ENCODE data around the gene ECHS1.
A peak's percentile ranks its signal among the peaks of the same experiment; 100 is the strongest.
"Not testable (repeated sequence)": the region's sequence is repeated elsewhere in the genome, so short reads cannot be mapped to it uniquely, and the experiment has no call there.

Gene ECHS1

DNA sequence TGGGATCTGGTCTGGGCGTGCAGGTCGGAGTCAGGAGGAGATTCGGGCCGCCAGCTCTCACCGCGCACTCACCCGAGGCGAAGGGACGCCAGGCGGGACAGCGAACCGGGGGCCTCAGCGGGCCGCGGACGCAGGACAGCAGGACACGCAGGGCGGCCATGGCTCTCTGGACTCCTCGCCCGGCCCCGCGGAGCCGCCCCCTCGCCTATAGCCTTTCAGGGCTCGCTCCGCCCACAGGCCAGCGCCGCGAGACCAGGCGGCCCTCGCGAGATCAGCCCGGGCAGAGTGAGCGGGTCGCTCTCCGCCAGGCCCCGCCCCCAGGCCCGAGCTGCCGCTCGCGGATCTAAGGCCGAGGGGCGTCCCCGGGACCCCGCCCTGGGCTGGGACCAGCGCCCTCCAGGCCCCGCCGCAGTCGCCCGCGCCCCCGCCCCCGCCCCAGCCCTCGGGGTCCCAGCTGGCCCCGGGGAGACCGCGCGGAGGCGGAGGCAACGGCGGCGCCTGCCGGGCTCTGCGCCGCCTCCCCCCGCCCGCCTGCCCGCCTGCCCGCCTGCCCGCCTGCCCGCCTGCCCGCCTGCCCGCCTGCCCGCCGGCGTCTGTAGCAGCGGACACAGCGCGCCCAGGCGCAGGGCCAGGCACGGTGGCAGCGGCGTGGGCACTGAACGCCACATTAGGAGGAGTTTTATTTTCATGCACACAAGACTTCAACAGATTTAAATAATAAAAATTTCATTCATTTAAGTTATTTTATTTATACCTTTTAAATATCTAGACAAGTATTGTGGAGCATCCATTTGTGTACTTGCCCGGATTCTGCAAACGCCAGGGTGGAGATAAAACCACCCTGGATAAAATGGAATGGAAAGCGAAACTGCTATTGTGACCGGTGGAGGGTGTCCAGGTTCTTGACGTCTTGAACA, at the start of gene ECHS1:
Gene ECHS1, minus strand, starts transcription at position 181 of the 917 bp plus-strand sequence. Its CDS starts 21 bp downstream, at position 160.
- DNase-seq (ENCODE audit: low read depth), result peak; percentile 87

DNA sequence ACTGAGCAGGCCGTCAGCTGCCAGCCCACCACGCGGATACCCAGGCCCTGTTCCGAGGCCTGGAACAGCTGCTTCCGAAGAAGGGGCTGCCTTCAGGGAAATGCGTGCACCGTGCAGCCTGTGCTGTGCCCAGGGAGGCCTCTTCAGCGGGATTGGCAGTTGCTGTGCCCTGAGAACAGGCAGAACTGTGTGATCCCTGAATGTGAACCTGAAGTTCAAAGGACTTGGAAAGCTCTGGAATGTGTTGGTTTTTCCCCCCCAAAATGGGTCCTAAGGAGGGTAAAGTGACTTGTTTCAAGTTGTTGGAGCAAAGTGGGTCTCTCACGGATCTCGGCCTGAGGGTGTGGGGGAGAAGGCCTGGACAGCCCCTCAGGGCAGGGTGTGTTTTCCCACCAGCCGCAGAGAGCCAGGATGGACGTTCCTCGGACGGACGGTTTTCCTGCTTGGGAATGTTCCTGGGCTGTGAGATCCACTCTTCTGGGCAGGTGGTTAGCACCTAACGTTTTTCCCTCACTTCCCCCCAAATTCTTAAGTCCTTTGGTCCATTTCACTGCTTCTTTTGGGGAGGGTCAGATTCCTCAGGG, 49.2 kb upstream of the ECHS1 start:
- no peak for DNase-seq (ENCODE audit: low read depth)

DNA sequence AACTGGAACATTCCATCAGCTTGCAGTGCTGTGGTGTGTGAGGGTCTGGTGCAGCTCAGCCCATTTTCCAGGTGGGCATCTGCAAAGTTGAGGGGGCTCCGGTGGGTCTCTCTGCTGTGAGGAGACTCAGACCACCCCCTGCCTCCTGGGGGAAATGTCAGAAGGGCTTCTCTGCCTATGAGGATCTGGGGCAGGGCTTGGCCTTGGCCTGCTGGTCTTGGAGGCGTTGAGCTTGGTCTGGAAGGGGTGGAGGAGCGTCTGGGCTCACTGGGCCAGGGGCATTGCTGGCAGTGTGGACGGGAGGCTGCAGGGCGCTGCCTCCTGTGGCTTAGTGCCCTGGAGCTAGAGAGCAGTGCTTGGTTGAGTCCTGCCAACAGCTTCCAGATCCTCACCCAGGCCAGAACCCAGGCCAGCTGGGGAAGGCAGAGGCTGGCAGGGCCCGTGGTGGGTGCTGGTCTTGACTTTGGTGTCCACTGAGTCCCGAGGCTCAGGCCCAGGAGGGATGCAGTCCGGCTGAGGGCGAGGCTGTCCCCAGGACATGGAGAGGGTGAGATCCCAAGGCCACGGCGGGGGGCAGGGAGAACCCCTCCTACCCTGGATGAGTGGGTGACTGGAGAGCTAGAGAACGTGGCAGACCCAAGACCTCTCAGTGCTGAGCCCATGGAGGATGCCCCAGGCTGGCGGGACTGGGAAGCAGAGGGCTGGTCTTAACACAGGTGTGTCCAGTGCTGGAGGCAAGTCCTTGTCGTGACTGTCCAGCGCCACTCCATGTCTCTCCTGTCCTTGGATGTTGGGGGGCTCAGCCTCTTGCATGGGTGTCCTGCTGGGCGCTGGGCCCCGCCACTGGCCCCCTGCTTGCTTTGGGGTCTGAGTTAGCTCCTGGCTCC, 48.4 kb upstream of the ECHS1 start:
- no peak for DNase-seq (ENCODE audit: low read depth)

DNA sequence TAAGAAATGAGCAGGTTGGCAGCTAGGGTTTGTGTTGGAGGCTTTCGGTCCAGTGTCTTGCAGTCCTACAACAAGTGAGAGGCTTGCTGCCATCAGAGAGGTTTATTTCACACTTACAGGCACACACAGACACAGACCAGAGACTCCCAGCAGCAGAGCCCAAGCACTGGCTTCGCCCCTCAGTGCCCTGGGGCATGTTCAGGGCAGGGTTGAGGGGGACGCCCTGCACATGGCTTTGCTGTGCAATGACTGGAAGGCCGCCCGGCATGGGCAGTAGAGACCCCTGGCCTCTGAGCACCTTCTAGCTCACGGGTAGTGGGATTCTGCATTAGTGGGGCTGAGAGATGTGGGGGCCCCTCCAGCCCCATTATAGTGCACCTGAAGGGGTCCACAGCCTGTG, 47.4 kb upstream of the ECHS1 start:
- DNase-seq (ENCODE audit: low read depth), result no peak

DNA sequence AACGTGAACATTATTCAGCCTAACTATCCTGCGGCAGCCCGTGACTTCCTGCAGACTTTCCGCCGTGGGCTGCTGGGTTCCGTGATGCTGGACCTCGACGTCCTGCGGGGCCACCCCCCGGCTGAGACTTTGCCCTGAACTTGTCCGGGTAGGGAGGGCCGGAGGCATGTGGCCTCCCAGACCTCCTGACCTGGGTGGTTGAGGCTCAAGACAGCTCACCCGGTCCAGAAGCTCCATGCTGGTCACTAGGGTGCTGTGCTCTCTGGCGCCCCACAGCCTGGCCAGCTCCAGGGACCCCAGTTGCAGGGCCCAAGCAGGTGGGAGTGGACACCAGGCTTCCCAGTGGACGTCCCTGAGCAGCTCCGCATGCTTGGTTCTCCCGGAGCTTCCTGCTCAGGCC, 46.9 kb upstream of the ECHS1 start:
- DNase-seq (ENCODE audit: low read depth), result no peak

DNA sequence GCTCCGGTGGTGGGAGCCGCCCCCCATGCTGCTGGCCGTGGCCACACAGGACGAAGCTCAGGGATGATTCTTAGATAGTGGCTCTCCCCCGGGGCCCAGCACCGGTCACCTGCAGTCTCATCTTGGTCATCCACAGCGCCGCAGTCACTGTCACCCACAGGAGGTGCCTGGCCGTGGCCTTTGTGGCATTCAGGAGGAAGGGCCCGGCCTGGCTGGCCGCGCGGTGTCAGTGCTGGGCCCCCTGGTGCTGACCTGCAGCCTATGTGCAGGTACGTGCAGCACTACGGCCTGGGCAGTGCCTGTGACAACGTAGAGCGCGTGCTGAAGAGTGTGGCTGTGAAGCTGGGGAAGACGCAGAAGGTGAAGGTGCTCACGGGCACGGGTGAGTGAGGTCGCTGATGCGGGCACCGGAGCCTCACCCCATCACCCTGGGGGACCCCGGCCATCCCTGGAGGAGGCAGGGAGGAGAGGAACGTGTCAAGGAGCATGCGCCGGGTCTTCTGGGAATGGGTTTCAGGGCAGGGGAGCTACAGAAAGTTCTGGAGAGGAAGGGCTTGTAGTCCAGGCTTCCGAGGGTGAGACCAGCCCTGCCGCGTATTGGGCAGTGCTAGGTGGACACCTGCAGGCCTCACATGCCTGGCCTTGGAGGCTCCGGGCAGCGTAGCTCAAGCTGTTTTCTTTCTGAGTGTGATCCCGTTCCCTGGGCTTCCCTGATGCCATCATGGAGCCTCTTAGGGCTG, 46.2 kb upstream of the ECHS1 start:
- no peak for DNase-seq (ENCODE audit: low read depth)

DNA sequence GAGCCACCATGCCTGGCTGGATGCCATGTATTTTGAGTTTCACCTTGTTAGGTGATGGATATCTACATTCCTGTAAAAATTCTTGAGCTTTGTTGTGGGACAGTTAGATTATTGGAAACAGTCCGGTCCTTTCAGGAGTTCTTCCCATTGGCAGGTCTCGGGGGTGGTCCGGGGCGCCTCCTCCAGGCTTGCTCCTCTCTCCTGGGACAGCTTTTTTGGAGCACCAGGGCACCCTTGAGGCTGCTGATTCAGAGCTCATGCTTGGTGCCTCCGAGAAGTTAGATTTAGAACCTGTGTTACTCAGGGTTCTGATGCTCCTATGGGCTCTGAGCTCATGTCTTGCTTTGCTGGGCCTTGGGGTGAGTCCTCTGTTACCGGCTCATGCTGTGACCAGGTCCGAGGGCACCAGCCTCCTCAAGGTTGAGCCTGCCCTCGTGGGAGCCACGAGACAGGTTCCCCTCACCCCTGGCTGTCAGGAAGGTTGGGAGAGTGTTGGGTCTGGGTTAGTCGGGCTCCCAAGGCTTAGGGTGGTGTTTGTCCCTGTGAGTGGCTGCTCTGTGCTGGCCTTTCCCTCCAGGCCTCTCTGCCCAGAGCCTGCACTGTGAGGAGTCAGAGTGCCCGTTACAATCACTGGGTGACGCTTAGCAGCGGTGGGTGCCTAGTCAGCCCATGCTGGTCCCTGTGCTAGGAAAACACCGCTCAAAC, 45.3 kb upstream of the ECHS1 start:
- DNase-seq (ENCODE audit: low read depth), result no peak

DNA sequence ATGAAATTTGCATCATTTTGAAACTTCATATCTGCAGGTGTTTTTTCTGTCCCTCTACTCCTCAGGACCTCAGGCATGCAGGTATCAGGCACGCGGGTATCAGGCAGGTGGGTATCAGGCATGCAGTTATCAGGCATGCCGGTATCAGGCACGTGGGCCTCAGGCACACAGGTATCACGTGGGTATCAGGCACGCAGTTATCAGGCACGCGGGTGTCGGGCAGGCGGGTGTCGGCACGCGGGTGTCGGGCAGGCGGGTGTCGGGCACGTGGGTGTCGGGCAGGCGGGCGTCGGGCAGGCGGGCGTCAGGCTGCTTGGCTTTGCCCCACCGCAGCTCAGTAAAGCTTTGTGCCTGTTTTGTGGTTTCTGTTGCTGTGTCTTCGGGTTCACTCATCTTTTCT, 42.6 kb upstream of the ECHS1 start:
- DNase-seq (ENCODE audit: low read depth), result no peak

DNA sequence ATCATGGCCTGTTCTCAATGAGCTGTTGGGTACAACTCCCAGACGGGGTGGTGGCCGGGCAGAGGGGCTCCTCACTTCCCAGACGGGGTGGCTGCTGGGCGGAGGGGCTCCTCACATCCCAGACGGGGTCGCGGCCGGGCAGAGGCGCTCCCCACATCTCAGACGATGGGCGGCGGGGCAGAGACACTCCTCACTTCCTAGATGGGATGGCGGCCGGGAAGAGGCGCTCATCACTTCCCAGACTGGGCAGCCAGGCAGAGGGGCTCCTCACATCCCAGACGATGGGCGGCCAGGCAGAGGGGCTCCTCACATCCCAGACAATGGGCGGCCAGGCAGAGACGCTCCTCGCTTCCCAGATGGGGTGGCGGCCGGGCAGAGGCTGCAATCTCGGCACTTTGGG, 41.2 kb upstream of the ECHS1 start:
- DNase-seq (ENCODE audit: low read depth), result not testable (repeated sequence)

DNA sequence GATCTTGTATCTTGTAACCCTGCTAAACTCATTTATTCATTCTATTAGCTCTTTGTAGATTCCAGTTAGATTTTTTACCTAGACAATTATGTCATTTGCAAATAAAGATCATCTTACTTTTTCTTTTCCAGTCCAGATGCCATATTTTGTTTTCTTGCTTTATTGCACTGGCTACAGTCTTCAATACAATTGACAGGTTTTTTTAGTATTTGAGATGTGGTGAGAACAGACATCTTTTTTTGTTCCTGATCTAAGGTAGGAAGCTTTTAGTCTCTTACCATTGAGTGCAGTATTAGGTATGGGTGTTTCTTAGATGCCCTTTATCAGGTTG, 39.2 kb upstream of the ECHS1 start:
- no peak for DNase-seq (ENCODE audit: low read depth)

DNA sequence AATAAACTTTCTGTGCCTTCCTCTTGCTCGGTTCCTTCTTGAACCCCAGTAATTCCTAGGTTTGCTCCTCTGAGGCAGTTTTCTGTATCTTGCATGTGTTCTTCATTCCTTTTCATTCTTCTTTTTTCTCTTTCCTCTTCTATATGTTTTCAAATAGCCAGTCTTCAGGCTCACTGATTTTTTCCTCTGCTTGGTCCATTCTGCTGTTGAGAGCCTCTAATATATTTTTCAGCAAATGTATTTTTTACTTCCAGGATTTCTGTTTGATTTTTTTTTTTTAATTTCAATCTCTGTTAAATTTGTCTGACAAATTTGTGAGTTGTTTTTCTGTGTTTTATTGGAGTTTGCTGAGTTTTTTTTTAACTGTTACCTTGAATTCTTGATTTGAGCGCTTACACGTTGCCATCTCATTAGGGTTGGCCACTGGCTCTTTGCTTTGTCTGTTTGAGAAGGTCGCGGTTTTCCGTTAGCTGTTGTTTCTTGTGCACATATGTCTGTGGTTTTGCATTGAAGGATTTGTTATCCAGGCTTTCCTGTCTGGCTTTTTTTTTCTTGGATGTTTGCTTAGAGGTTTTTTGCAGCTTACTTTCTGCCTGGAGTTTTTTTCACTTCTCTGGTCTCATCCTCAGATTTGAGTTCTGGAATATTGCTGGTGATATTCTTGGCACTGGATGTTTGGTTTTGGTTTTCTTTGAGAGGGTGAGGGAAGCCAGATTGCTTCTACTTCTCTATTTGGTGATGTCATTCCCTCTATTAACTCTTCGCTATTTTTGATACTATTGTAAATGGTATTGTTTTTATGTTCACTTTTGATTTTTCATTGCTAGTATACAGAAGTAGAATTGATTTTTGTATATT, 38.6 kb upstream of the ECHS1 start:
- no peak for DNase-seq (ENCODE audit: low read depth)

DNA sequence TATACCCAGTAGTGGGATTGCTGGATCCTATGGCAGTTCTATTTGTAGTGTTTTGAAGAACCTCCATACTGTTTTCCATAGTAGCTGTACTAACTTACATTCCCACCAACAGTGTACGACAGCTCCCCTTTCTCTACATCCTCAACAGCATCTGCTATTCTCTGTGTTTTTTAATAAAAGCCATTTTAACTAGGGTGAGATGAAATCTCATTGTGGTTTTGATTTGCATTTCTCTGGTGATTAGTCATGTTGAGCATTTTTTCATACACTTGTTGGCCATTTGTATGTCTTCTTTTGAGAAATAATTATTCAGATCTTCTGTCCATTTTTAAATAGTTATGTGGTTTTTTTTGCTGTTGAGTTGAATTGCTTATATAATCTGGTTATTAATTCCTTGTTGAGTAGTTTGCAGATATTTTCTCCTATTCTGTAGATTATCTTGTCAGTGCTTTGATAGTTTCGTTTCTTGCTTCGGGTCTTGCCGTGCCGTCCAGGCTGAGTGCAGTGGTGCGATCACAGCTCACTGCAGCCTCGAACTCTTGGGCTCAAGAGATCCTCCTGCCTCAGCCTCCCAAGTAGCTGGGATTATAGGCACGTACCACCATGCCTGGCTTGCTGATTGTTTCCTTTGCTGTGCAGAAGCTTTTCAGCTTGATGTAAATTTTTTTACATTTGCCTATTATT, 32.8 kb upstream of the ECHS1 start:
- DNase-seq (ENCODE audit: low read depth), result peak; percentile 49

DNA sequence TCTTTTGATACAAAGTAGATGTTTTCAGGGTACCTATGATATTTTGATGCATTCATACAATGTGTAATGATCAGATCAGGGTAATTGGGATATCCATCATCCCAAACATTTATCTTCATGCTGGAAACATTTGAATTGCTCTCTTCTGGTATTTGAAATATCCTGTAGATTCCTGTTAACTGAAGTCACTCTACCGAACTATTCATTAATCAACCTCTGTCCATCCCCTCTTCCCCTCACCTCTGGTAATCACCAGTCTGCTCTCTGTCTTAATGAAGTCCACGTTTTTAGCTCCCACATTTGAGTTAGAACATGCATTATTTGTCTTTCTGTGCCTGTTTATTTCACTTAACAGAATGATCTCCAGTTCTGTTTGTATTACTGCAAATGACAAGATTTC, 32.1 kb upstream of the ECHS1 start:
- DNase-seq (ENCODE audit: low read depth), result peak; percentile 28

DNA sequence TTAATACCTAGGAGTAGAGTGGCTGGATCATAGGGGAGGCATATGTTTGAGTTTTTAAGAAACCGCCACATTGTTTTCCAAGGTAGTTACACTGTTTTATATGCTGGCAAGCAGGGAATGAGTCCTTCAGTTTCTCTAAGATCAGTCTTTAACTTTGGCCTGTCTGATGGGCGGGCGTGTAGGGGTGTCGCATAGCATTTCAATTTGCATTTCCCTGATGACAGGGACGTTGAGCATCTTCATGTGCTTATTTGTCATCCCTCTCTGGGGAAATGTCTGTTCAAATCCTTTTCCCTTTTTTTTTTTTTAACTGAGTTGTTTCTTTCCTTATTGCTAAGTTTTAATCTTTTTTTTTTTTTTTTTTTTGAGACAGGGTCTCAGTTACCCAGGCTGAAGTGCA, 30.6 kb upstream of the ECHS1 start:
- DNase-seq (ENCODE audit: low read depth), result no peak

DNA sequence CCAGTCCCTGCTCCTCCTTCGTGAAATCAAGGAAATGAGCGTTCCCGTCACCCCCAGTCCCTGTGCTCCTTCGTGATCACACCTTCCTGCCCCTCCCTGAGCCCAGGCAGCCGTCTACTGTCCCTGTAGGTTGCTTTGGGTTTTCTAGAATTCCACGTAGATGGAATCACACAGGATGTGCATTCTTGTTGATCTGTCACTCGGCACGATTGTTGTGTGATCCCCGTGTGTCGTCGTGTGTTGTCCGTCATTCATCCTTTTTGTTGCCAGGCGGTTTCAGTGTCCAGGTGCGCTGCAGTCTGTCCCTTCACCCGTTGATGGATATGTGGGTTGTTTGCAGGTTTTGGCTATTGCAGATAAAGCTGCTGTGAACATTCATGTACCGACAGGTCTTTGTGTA, 30.2 kb upstream of the ECHS1 start:
- no peak for DNase-seq (ENCODE audit: low read depth)

DNA sequence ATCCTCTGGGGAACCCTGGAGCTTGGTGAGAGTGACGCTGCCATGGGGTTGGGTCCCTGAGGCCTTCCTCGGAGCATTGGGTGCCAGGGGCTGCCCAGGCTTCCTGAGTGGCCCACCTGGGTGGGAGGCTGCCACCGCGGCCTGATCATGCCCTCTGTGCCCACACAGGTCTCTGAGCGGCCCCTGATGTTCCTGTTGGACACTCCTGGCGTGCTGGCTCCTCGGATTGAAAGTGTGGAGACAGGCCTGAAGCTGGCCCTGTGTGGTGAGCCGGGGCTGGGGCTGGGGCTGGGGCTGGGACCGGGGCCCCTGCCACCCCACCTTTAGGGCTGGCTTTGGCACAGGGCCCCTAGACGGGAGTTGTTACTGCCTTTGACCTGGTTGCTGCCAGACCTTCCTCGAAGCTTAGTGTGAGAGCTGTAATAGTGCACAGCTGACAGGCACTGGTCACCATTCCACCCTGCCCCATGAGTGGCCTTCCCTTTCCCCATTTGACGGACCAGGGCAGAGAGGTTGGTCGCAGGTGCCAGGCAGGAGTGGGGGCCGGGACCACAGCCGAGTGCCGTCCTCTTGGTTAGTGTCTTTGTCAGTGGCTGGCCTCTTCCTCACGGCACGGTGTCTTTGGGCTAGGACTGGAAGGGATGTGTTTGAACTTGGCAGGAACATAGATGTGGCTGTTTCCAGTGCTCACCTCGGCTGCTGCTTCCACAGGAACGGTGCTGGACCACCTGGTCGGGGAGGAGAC, 29.0 kb upstream of the ECHS1 start:
- no peak for DNase-seq (ENCODE audit: low read depth)

DNA sequence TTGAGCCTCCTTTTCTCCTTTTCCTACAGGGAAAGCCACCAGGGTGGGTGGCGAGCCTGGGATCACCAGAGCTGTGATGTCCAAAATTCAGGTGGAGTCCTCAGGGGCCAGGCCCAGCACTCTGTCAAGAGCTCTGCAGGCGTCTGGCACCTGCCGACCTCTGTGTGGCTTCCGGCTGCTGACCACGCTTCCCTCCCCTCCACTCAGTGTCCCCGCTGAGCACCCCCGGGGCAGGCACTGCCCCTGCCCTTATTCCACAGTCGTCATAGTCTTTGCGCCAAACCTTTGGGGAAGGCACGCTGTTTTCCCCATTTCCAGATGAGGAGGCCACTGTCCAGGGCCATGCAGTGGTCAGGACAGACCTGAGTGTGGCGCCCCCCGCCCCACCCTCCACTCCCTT, 28.3 kb upstream of the ECHS1 start:
- DNase-seq (ENCODE audit: low read depth), result no peak

DNA sequence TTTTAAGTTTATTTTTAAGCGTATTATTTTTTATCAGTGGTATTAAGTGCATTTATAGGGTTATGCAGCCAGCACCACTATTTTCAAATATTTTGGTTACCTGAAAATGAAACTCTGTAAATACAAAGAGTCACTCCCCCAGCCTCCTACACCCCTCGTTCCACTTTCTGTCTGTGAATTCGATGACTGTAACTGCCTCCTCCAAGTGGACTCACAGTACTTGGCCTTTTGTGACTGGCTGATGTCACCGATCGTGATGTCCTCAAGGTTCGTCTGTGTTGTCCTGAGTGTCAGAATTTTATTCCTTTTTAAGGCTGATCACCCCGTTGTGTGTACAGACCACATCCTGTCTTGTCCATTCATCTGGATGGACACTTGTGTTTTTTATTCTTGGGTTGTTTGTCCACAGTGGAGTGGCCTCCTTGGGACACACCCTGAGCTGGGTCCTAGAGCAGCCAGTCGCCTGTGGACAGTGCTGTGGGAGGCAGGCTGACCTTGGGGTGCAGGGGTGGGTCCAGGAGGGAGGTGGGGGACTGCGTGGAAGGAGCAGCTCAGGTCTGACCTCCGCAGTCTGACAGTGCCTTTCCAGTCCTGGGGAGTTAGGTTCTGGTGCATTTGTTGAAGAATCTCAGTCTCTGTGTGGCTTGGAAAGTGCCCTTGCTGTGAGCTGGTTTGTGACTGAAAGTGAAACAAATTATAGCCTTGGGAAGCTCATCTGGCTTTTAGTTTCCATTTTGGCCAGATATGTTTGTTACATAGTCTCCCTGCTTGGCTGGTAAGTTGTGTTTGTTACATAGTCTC, 27.7 kb upstream of the ECHS1 start:
- no peak for DNase-seq (ENCODE audit: low read depth)
